Sigmoid colon (tissue), 7 donors: ENCODE results near the gene RNF123. TPM values are rescaled to one million over a fixed set of nuclear protein-coding genes. Genes with fewer than 3 reads are reported as not detected.
"Not testable (repeated sequence)": the region's sequence is repeated elsewhere in the genome, so short reads cannot be mapped to it uniquely, and the experiment has no call there.

Experiments used
- DNase-seq: peaks from one replicate; pipeline ENCODE4 v3.0.0-alpha.2; 2019
- H3K27ac ChIP-seq, 4 donors: fragments of 200-600 bp; sonication (generic); one replicate each; pipeline ENCODE4 v1.5.1; 2016 to 2019; ENCODE audit warnings: mild to moderate bottlenecking in 1 of 4
- H3K27me3 ChIP-seq, 3 donors: fragments of 200-600 bp; sonication (generic); one replicate each; pipeline ENCODE4 v1.5.1; 2019; ENCODE audit warnings: mild to moderate bottlenecking in 1 of 3
- H3K36me3 ChIP-seq, 4 donors: fragments of 200-600 bp; sonication (generic); one replicate each; pipeline ENCODE4 v1.5.1; 2016 to 2019
- H3K4me1 ChIP-seq, 4 donors: fragments of 200-600 bp; sonication (generic); one replicate each; pipeline ENCODE4 v1.5.1; 2017 to 2019
- H3K4me3 ChIP-seq, 4 donors: fragments of 200-600 bp; sonication (generic); one replicate each; pipeline ENCODE4 v1.5.1; 2017 to 2019; ENCODE audit warnings: mild to moderate bottlenecking in 2 of 4, moderate library complexity in 1 of 4
- H3K9me3 ChIP-seq, 4 donors: fragments of 200-600 bp in 3 of 4; sonication (generic) in 3 of 4; one replicate each; pipeline versions ENCODE4 v1.5.1 to v1.6.1; 2013 to 2019
- CTCF ChIP-seq, 4 experiments: fragments of 450-650 bp in 3 of 4; fragments of 200-600 bp in 1 of 4; IDR thresholded peaks; one replicate each; pipeline ENCODE4 v1.5.1; 2016 to 2019; ENCODE audit warnings: antibody characterized with exemption in 4 of 4, mild to moderate bottlenecking in 3 of 4, moderate library complexity in 2 of 4
- EP300 ChIP-seq, 4 donors: sonication (generic); formaldehyde crosslinking; IDR thresholded peaks; one replicate each; pipeline ENCODE4 v1.6.1; 2017; ENCODE audit warnings: antibody characterized with exemption in 4 of 4
- POLR2A ChIP-seq, 2 donors: fragments of 450-650 bp; IDR thresholded peaks; one replicate each; pipeline ENCODE4 v1.6.1; 2016; ENCODE audit warnings: antibody characterized with exemption in 2 of 2, mild to moderate bottlenecking in 2 of 2, moderate library complexity in 2 of 2
- POLR2AphosphoS5 ChIP-seq, 4 donors: sonication (generic); formaldehyde crosslinking; IDR thresholded peaks; one replicate each; pipeline ENCODE4 v1.6.1; 2017; ENCODE audit warnings: antibody characterized with exemption in 4 of 4
- WGBS, 2 donors: extraction: QIAGEN DNeasy Blood & Tissue Kit; methylation state at CpG; one replicate each; pipeline ENCODE4 v1.1.7; 2013; 5-methylcytosine and 5-hydroxymethylcytosine counted together
- intact Hi-C: fragments of 100-400 bp; cut with DNase I; formaldehyde crosslinking; loops from one replicate; pipeline ENCODE4 v1.15.1; 2023
- polyA plus RNA-seq, 3 donors: library from polyadenylated mRNA; stranded (reverse); fragments of 200-250 nt; gene quantifications; one replicate each; pipeline ENCODE4 v1.2.3, GENCODE V29; 2013
- total RNA-seq, 4 donors: library from RNA; depleted of rRNA; stranded (reverse); fragments of >200 nt; gene quantifications; one replicate each; pipeline ENCODE4 v1.1.0, GENCODE V29; 2016
- donor health status: healthy with polysubstance abuse.
- donor health status: Bipolar disorder and iron deficiency.
- donor health status: healthy.

RNF123 gene
- total and polyA plus RNA-seq, 7 donors = 12.5 to 29.4 (median 17.1) TPM

- H3K4me1 ChIP-seq = peaks cover 0 to 4% (median under 1%) of the 10 kb centered on the region in 4 donors
- WGBS, 2 donors = 94 to 97% methylated on average over 2 of the region's 2 CpGs
- DNase-seq = no peak
- H3K27ac ChIP-seq = no peak overlapping the region
- TF ChIP-seq POLR2A (IDR thresholded peaks at IDR 0.05) (no peak), CTCF (IDR thresholded peaks at IDR 0.05) (no peak), POLR2AphosphoS5 (IDR thresholded peaks at IDR 0.05) (no peak), EP300 (IDR thresholded peaks at IDR 0.05) (no peak)
- no peaks in the 10 kb centered on the region for H3K9me3 ChIP-seq
- H3K4me3 ChIP-seq = no peak overlapping the region
- H3K36me3 ChIP-seq = peaks cover 35 to 84% (median 67%) of the 10 kb centered on the region in 4 donors
- intact Hi-C loops = no loop called here
- H3K27me3 ChIP-seq = peaks cover 0 to 9% (median under 1%) of the 10 kb centered on the region in 3 donors
Measured at GRCh38 chr3:49681232-49681522, 8.2 kb upstream of the RNF123 start.

- peaks cover 0 to 8% (median 3%) of the 10 kb centered on the region in 4 donors for H3K4me1 ChIP-seq
- no peak for TF ChIP-seq POLR2AphosphoS5 (IDR thresholded peaks at IDR 0.05)
- no peak for TF ChIP-seq CTCF (IDR thresholded peaks at IDR 0.05)
- H3K36me3 ChIP-seq = peaks cover 35 to 81% (median 63%) of the 10 kb centered on the region in 4 donors
- no peaks in the 10 kb centered on the region for H3K9me3 ChIP-seq
- H3K4me3 ChIP-seq = no peak overlapping the region
- H3K27ac ChIP-seq = no peak overlapping the region
- peaks cover 0 to 12% (median 4%) of the 10 kb centered on the region in 3 donors for H3K27me3 ChIP-seq
- no peak for DNase-seq
- intact Hi-C loops = no loop called here
- WGBS, 2 donors = 86 to 93% methylated on average over 4 of the region's 4 CpGs
Measured at GRCh38 chr3:49681543-49681942, 7.8 kb upstream of the RNF123 start.

GRCh38 chr3:49683162-49683561, 6.2 kb upstream of the RNF123 start:
- no peak overlapping the region for H3K4me3 ChIP-seq
- DNase-seq = no peak
- 91 to 93% methylated on average over 6 of the region's 6 CpGs for WGBS, 2 donors
- H3K4me1 ChIP-seq = peaks cover 0 to 13% (median 9%) of the 10 kb centered on the region in 4 donors
- H3K27me3 ChIP-seq = peaks cover 0 to 28% (median 15%) of the 10 kb centered on the region in 3 donors
- H3K9me3 ChIP-seq = no peaks in the 10 kb centered on the region
- intact Hi-C loops = no loop called here
- TF ChIP-seq POLR2A (IDR thresholded peaks at IDR 0.05) = no peak
- TF ChIP-seq EP300 (IDR thresholded peaks at IDR 0.05) = no peak
- no peak for TF ChIP-seq POLR2AphosphoS5 (IDR thresholded peaks at IDR 0.05)
- TF ChIP-seq CTCF (IDR thresholded peaks at IDR 0.05) = no peak
- no peak overlapping the region for H3K27ac ChIP-seq
- peaks cover 35 to 64% (median 47%) of the 10 kb centered on the region in 4 donors for H3K36me3 ChIP-seq

- intact Hi-C loops, DNase-seq, H3K27ac ChIP-seq, H3K9me3 ChIP-seq, H3K4me3 ChIP-seq: not testable (repeated sequence)
- WGBS, 2 donors = 92 to 94% methylated on average over 2 of the region's 2 CpGs
- peaks cover 0 to 28% (median 15%) of the 10 kb centered on the region in 3 donors for H3K27me3 ChIP-seq
- H3K4me1 ChIP-seq = peaks cover 0 to 20% (median 15%) of the 10 kb centered on the region in 4 donors
- H3K36me3 ChIP-seq = peaks cover 24 to 52% (median 35%) of the 10 kb centered on the region in 4 donors
Measured at GRCh38 chr3:49684453-49684852, 4.9 kb upstream of the RNF123 start.

- H3K27ac ChIP-seq, intact Hi-C loops, H3K9me3 ChIP-seq, H3K4me3 ChIP-seq, DNase-seq: not testable (repeated sequence)
- H3K36me3 ChIP-seq = peaks cover 18 to 45% (median 32%) of the 10 kb centered on the region in 4 donors
- peaks cover 0 to 24% (median 18%) of the 10 kb centered on the region in 4 donors for H3K4me1 ChIP-seq
- 94 to 96% methylated on average over 10 of the region's 10 CpGs for WGBS, 2 donors
- H3K27me3 ChIP-seq = peaks cover 0 to 28% (median 15%) of the 10 kb centered on the region in 3 donors
Measured at GRCh38 chr3:49685103-49685502, 4.3 kb upstream of the RNF123 start.

GRCh38 chr3:49685846-49686245, 3.5 kb upstream of the RNF123 start:
- Histone ChIP-seq H3K4me1 (peaks cover 0 to 32% (median 25%) of the 10 kb centered on the region in 4 donors), H3K36me3 (peaks cover 10 to 38% (median 26%) of the 10 kb centered on the region in 4 donors), H3K27me3 (peaks cover 0 to 28% (median 15%) of the 10 kb centered on the region in 3 donors)
- H3K27ac ChIP-seq, DNase-seq, H3K9me3 ChIP-seq, intact Hi-C loops, H3K4me3 ChIP-seq: not testable (repeated sequence)
- WGBS, 2 donors = 28 to 42% methylated on average over 35 to 36 of the region's 36 CpGs

- H3K36me3 ChIP-seq = peaks cover 6 to 33% (median 21%) of the 10 kb centered on the region in 4 donors
- peaks cover 0 to 28% (median 15%) of the 10 kb centered on the region in 3 donors for H3K27me3 ChIP-seq
- H3K27ac ChIP-seq, intact Hi-C loops, H3K9me3 ChIP-seq: not testable (repeated sequence)
- WGBS, 2 donors = 3 to 5% methylated on average over 25 of the region's 29 CpGs
- H3K4me1 ChIP-seq = peaks cover 0 to 37% (median 30%) of the 10 kb centered on the region in 4 donors
- DNase-seq = peak; percentile 82
- H3K4me3 ChIP-seq = peak overlapping the region in 3 of 4 donors; percentile 15 to 21 (median 19)
Measured at GRCh38 chr3:49686346-49686745, 3.0 kb upstream of the RNF123 start.

- H3K36me3 ChIP-seq = peaks cover 6 to 27% (median 20%) of the 10 kb centered on the region in 4 donors
- H3K27me3 ChIP-seq = peaks cover 0 to 28% (median 15%) of the 10 kb centered on the region in 3 donors
- H3K4me1 ChIP-seq = peaks cover 0 to 39% (median 34%) of the 10 kb centered on the region in 4 donors
- H3K27ac ChIP-seq, DNase-seq, H3K9me3 ChIP-seq, intact Hi-C loops: not testable (repeated sequence)
- H3K4me3 ChIP-seq = peak overlapping the region in 3 of 4 donors; percentile 15 to 21 (median 19)
- WGBS, 2 donors = 7 to 15% methylated on average over 44 of the region's 44 CpGs
Measured at GRCh38 chr3:49686769-49687423, 2.5 kb upstream of the RNF123 start.

GRCh38 chr3:49687424-49687795, 1.9 kb upstream of the RNF123 start:
- H3K9me3 ChIP-seq, H3K27ac ChIP-seq, H3K4me3 ChIP-seq, DNase-seq, intact Hi-C loops: not testable (repeated sequence)
- 90 to 94% methylated on average over 12 of the region's 12 CpGs for WGBS, 2 donors
- H3K27me3 ChIP-seq = peaks cover 0 to 28% (median 15%) of the 10 kb centered on the region in 3 donors
- peaks cover 0 to 39% (median 34%) of the 10 kb centered on the region in 4 donors for H3K4me1 ChIP-seq
- H3K36me3 ChIP-seq = peaks cover 6 to 22% (median 14%) of the 10 kb centered on the region in 4 donors
